Muscle of arm (tissue), 12 donors: Measurements from ENCODE around the gene DNAH17. TPM values are rescaled to one million over a fixed set of nuclear protein-coding genes. Genes with fewer than 3 reads are reported as not detected.
"Not testable (repeated sequence)": the region's sequence is repeated elsewhere in the genome, so short reads cannot be mapped to it uniquely, and the experiment has no call there.

ENCODE experiments used
- DNase-seq: peaks from one replicate; pipeline ENCODE4 v3.0.0-alpha.2; 2013
- polyA plus RNA-seq, 12 donors: library from polyadenylated mRNA; unstranded; fragments of 120-200 nt; gene quantifications; one replicate each; pipeline ENCODE4 v1.2.1, GENCODE V29; 2013; ENCODE audit not compliant: insufficient read length in 12 of 12

DNAH17 gene
- polyA plus RNA-seq, 12 donors = 1.2 to 4.5 (median 2.4) TPM; not detected in 2

GRCh38 chr17:78525511-78526160 lies 51.6 kb downstream of the DNAH17 start:
- DNase-seq = no peak

GRCh38 chr17:78524870-78525510 lies 52.2 kb downstream of the DNAH17 start:
- DNase-seq = no peak

GRCh38 chr17:78523934-78524655 lies 53.1 kb downstream of the DNAH17 start:
- no peak for DNase-seq

GRCh38 chr17:78522031-78522809 lies 55.0 kb downstream of the DNAH17 start:
- DNase-seq = no peak

GRCh38 chr17:78517421-78517820 lies 59.8 kb downstream of the DNAH17 start:
- DNase-seq = no peak

GRCh38 chr17:78515480-78515879 lies 61.7 kb downstream of the DNAH17 start:
- DNase-seq = no peak

- no peak for DNase-seq
These were observed 62.7 kb downstream of the DNAH17 start for GRCh38 chr17:78514521-78514920.

- DNase-seq = no peak
These were observed 64.2 kb downstream of the DNAH17 start for GRCh38 chr17:78512976-78513375.

GRCh38 chr17:78510141-78511075 lies 66.8 kb downstream of the DNAH17 start:
- DNase-seq = no peak

GRCh38 chr17:78507526-78507925 lies 69.7 kb downstream of the DNAH17 start:
- DNase-seq = no peak

- no peak for DNase-seq
These were observed 70.5 kb downstream of the DNAH17 start for GRCh38 chr17:78506454-78507309.

GRCh38 chr17:78504156-78504925 lies 72.9 kb downstream of the DNAH17 start:
- no peak for DNase-seq

- not testable (repeated sequence) for DNase-seq
These were observed 73.8 kb downstream of the DNAH17 start for GRCh38 chr17:78503388-78503787.

- DNase-seq = no peak
These were observed 74.5 kb downstream of the DNAH17 start for GRCh38 chr17:78502611-78503148.

GRCh38 chr17:78501241-78502036 lies 75.8 kb downstream of the DNAH17 start:
- no peak for DNase-seq

GRCh38 chr17:78500806-78501205 lies 76.4 kb downstream of the DNAH17 start:
- no peak for DNase-seq

- DNase-seq = no peak
These were observed 77.3 kb downstream of the DNAH17 start for GRCh38 chr17:78499715-78500540.
